ENCODE results near the gene LAT.

Gene LAT

GRCh38 chr16:28951410-28951943 is 33.4 kb upstream of the LAT start:
- TF ChIP-seq, protein P1, sequence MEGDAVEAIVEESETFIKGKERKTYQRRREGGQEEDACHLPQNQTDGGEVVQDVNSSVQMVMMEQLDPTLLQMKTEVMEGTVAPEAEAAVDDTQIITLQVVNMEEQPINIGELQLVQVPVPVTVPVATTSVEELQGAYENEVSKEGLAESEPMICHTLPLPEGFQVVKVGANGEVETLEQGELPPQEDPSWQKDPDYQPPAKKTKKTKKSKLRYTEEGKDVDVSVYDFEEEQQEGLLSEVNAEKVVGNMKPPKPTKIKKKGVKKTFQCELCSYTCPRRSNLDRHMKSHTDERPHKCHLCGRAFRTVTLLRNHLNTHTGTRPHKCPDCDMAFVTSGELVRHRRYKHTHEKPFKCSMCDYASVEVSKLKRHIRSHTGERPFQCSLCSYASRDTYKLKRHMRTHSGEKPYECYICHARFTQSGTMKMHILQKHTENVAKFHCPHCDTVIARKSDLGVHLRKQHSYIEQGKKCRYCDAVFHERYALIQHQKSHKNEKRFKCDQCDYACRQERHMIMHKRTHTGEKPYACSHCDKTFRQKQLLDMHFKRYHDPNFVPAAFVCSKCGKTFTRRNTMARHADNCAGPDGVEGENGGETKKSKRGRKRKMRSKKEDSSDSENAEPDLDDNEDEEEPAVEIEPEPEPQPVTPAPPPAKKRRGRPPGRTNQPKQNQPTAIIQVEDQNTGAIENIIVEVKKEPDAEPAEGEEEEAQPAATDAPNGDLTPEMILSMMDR (IDR thresholded peaks at IDR 0.05; ENCODE audit: insufficient read depth, low read length) = no peak
- TF ChIP-seq REST (IDR thresholded peaks at IDR 0.05; ENCODE audit: insufficient replicate concordance, low read depth) = no peak
- no peak for TF ChIP-seq GABPA (IDR thresholded peaks at IDR 0.05; ENCODE audit: low read depth)
- TF ChIP-seq POLR2AphosphoS5 (IDR thresholded peaks at IDR 0.05; ENCODE audit: low read depth) = no peak
- no peak for TF ChIP-seq SPI1 (IDR thresholded peaks at IDR 0.05; ENCODE audit: borderline replicate concordance, low read depth)
- H3K27ac ChIP-seq (replicated peaks) = peak overlapping the region; percentile 86
- no peak for DNase-seq (ENCODE audit: low read depth in 1 of 2, low spot score in 1 of 2)

GRCh38 chr16:28958216-28958615 is 26.6 kb upstream of the LAT start:
- no peak for DNase-seq (ENCODE audit: low read depth in 1 of 2, low spot score in 1 of 2)
- Histone ChIP-seq H3K4me3 (replicated peaks; ENCODE audit: insufficient read depth, low read length) (no peak overlapping the region), H3K27me3 (ENCODE audit: insufficient read depth, poor library complexity, severe bottlenecking) (no peaks in the 10 kb centered on the region)

More at GRCh38 chr16:28951410-28951943, 33.4 kb upstream of the LAT start:
- no peaks in the 10 kb centered on the region for H3K27me3 ChIP-seq (ENCODE audit: insufficient read depth, poor library complexity, severe bottlenecking)
- peak overlapping the region; percentile 86 for H3K4me3 ChIP-seq (replicated peaks; ENCODE audit: insufficient read depth, low read length)

DNA sequence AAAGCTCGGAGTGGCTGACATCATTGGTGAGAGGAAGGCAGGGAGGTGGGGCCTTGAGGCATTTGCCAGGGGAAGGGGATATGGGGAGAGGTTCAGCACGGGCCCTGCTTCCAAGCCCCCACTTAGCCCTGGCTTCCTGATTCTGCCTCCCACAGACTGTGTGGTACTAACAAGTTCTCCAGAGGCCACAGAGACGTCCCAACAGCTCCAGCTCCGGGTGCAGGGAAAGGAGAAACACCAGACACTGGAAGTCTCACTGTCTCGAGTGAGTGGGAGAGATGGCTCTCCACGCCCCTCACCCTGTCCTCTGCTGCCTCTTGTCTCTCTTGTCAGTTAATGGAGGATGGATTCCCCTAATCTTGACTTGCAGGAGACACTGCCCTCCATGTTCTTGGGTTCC is 26.0 kb upstream of the LAT start:
- H3K4me3 ChIP-seq (replicated peaks; ENCODE audit: insufficient read depth, low read length) = no peak overlapping the region
- H3K27ac ChIP-seq (replicated peaks) = no peak overlapping the region
- TF ChIP-seq GABPA (IDR thresholded peaks at IDR 0.05; ENCODE audit: low read depth) (no peak), REST (IDR thresholded peaks at IDR 0.05; ENCODE audit: insufficient replicate concordance, low read depth) (no peak), POLR2AphosphoS5 (IDR thresholded peaks at IDR 0.05; ENCODE audit: low read depth) (no peak), SPI1 (IDR thresholded peaks at IDR 0.05; ENCODE audit: borderline replicate concordance, low read depth) (no peak)
- TF ChIP-seq, protein P1 (IDR thresholded peaks at IDR 0.05; ENCODE audit: insufficient read depth, low read length) = no peak
- H3K27me3 ChIP-seq (ENCODE audit: insufficient read depth, poor library complexity, severe bottlenecking) = no peaks in the 10 kb centered on the region
- no peak for DNase-seq (ENCODE audit: low read depth in 1 of 2, low spot score in 1 of 2)

More at GRCh38 chr16:28958216-28958615, 26.6 kb upstream of the LAT start:
- no peak overlapping the region for H3K27ac ChIP-seq (replicated peaks)
- TF ChIP-seq SPI1 (IDR thresholded peaks at IDR 0.05; ENCODE audit: borderline replicate concordance, low read depth) = no peak
- TF ChIP-seq, protein P1 (IDR thresholded peaks at IDR 0.05; ENCODE audit: insufficient read depth, low read length) = no peak
- TF ChIP-seq POLR2AphosphoS5 (IDR thresholded peaks at IDR 0.05; ENCODE audit: low read depth) = no peak
- TF ChIP-seq REST (IDR thresholded peaks at IDR 0.05; ENCODE audit: insufficient replicate concordance, low read depth) = no peak
- TF ChIP-seq GABPA (IDR thresholded peaks at IDR 0.05; ENCODE audit: low read depth) = no peak

Measured in HL-60 (cell line).